H1 (cell line): ENCODE measurements around the gene HABP2. TPM values are rescaled to one million over a fixed set of nuclear protein-coding genes. Genes with fewer than 3 reads are reported as not detected.

Experiments used
- CTCF ChIA-PET: fragments of 300-600 bp; sonication (Branson Sonifier 250); formaldehyde crosslinking; loops from one replicate; lab custom pipeline; 2021; ENCODE audit not compliant: partially characterized antibody; lab: Charles Lee
- POLR2A ChIA-PET: fragments of 300-600 bp; sonication (Branson Sonifier 250); formaldehyde crosslinking; loops from one replicate; lab custom pipeline; 2021; ENCODE audit warnings: inconsistent platforms; ENCODE audit not compliant: partially characterized antibody; lab: Charles Lee
- DNase-seq, 2 experiments: peaks; one replicate each; pipeline versions ENCODE4 v3.0.0 to v3.0.0-alpha.2; 2010 to 2022; ENCODE audit warnings: low spot score in 2 of 2, low read depth in 1 of 2, mixed read lengths in 1 of 2
- FAIRE-seq: peaks from 2 replicates; lab custom pipeline; 2011; peaks lifted over from hg19 to GRCh38; lab: Jason Lieb, UNC
- H2AFZ ChIP-seq: 2 replicates; pipeline ENCODE4 v1.8.1; 2012; ENCODE audit warnings: low read length, inconsistent platforms
- H2AK5ac ChIP-seq: 2 replicates; pipeline ENCODE4 v1.6.1; 2013; ENCODE audit warnings: low read depth, low read length
- H2BK120ac ChIP-seq: replicated peaks from 2 replicates; pipeline ENCODE3; 2013; ENCODE audit warnings: low read depth, low read length, inconsistent platforms
- H2BK12ac ChIP-seq: 2 replicates; pipeline ENCODE4 v1.6.1; 2013; ENCODE audit warnings: low read depth, low read length
- H2BK15ac ChIP-seq: 2 replicates; pipeline ENCODE4 v1.6.1; 2013; ENCODE audit warnings: low read length
- H2BK20ac ChIP-seq: 2 replicates; pipeline ENCODE4 v1.6.1; 2013; ENCODE audit warnings: low read length
- H2BK5ac ChIP-seq: 2 replicates; pipeline ENCODE4 v1.6.1; 2013; ENCODE audit warnings: low read depth, low read length
- H3K14ac ChIP-seq: 2 replicates; pipeline ENCODE4 v1.6.1; 2013; ENCODE audit warnings: inconsistent platforms; ENCODE audit not compliant: insufficient read length
- H3K18ac ChIP-seq: 2 replicates; pipeline ENCODE4 v1.6.1; 2013; ENCODE audit warnings: low read length; ENCODE audit errors: extremely low read depth
- H3K23ac ChIP-seq: 2 replicates; pipeline ENCODE4 v1.6.1; 2013; ENCODE audit warnings: inconsistent platforms; ENCODE audit not compliant: insufficient read length
- H3K23me2 ChIP-seq: 2 replicates; pipeline ENCODE4 v1.6.1; 2013; ENCODE audit warnings: low read depth, low read length
- H3K27ac ChIP-seq: 2 replicates; pipeline ENCODE4 v1.6.1; 2011; ENCODE audit warnings: low read depth, low read length, inconsistent platforms
- H3K27me3 ChIP-seq, 4 experiments: replicated peaks in 1 of 4; 1 replicate in 1 of 4; 2 replicates in 3 of 4; pipeline versions ENCODE4 v1.6.1 to v1.8.1; 2011 to 2013; ENCODE audit warnings: low read length in 3 of 4, mild to moderate bottlenecking in 3 of 4, inconsistent platforms in 2 of 4, mixed read lengths in 2 of 4, moderate library complexity in 1 of 4; ENCODE audit not compliant: control insufficient read depth in 3 of 4, insufficient read depth in 3 of 4; ENCODE audit errors: extremely low read depth in 1 of 4
- H3K36me3 ChIP-seq, 4 experiments: 2 replicates each; pipeline versions ENCODE4 v1.6.1 to v1.8.1; 2011 to 2013; ENCODE audit warnings: mild to moderate bottlenecking in 4 of 4, low read length in 3 of 4, moderate library complexity in 2 of 4, control low read depth in 1 of 4, inconsistent platforms in 1 of 4; ENCODE audit not compliant: insufficient read depth in 4 of 4, control insufficient read depth in 2 of 4
- H3K4ac ChIP-seq: replicated peaks from 2 replicates; pipeline ENCODE3; 2013; ENCODE audit warnings: low read length, low read depth, mixed read lengths, inconsistent platforms; ENCODE audit not compliant: insufficient read length
- H3K4me1 ChIP-seq, 4 experiments: replicated peaks in 1 of 4; 1 replicate in 1 of 4; 2 replicates in 3 of 4; pipeline versions ENCODE4 v1.6.1 to v1.8.1; 2011 to 2013; ENCODE audit warnings: low read length in 3 of 4, inconsistent platforms in 2 of 4, mixed read lengths in 1 of 4; ENCODE audit not compliant: insufficient read depth in 4 of 4, control insufficient read depth in 3 of 4
- H3K4me2 ChIP-seq, 2 experiments: 2 replicates each; pipeline versions ENCODE4 v1.6.1 to v1.8.1; 2011 to 2013; ENCODE audit warnings: low read depth in 2 of 2, low read length in 2 of 2, control low read depth in 1 of 2, inconsistent platforms in 1 of 2, mild to moderate bottlenecking in 1 of 2; ENCODE audit not compliant: insufficient read depth in 1 of 2
- H3K4me3 ChIP-seq, 4 experiments: fragments of 200-600, 300-600 bp in 1 of 4; sonication (generic), shearing (Covaris generic), sonication (Bioruptor Twin) in 1 of 4; 2 replicates each; pipeline versions ENCODE4 v1.5.1 to v1.8.1; 2011 to 2016; ENCODE audit warnings: low read length in 4 of 4, low read depth in 3 of 4, control low read depth in 2 of 4, inconsistent platforms in 2 of 4, mild to moderate bottlenecking in 2 of 4, mixed read lengths in 1 of 4, moderate library complexity in 1 of 4; ENCODE audit not compliant: insufficient read depth in 2 of 4; ENCODE audit errors: extremely low read depth in 1 of 4
- H3K56ac ChIP-seq: replicated peaks from 2 replicates; pipeline ENCODE3; 2013; ENCODE audit warnings: low read depth, mild to moderate bottlenecking, mixed read lengths, low read length, inconsistent platforms; ENCODE audit not compliant: insufficient read length
- H3K79me1 ChIP-seq: 2 replicates; pipeline ENCODE4 v1.6.1; 2013; ENCODE audit warnings: low read depth, low read length, control low read depth
- H3K79me2 ChIP-seq, 2 experiments: 2 replicates each; pipeline versions ENCODE4 v1.6.1 to v1.8.1; 2012 to 2013; ENCODE audit warnings: low read length in 2 of 2, mild to moderate bottlenecking in 2 of 2, inconsistent platforms in 1 of 2; ENCODE audit not compliant: insufficient read depth in 2 of 2, control insufficient read depth in 1 of 2
- H3K9ac ChIP-seq, 4 experiments: replicated peaks in 1 of 4; 1 replicate in 1 of 4; 2 replicates in 3 of 4; pipeline versions ENCODE4 v1.6.1 to v1.8.1; 2011 to 2013; ENCODE audit warnings: low read depth in 3 of 4, low read length in 3 of 4, control low read depth in 2 of 4, mild to moderate bottlenecking in 2 of 4, moderate library complexity in 2 of 4, inconsistent platforms in 1 of 4; ENCODE audit errors: extremely low read depth in 1 of 4
- H3K9me3 ChIP-seq, 2 experiments: 2 replicates each; pipeline versions ENCODE4 v1.6.1 to v1.8.1; 2012 to 2013; ENCODE audit warnings: mild to moderate bottlenecking in 2 of 2, moderate library complexity in 2 of 2, control low read depth in 1 of 2, inconsistent platforms in 1 of 2, low read depth in 1 of 2, low read length in 1 of 2, mixed read lengths in 1 of 2; ENCODE audit not compliant: insufficient read depth in 2 of 2
- H4K20me1 ChIP-seq, 2 experiments: replicated peaks in 1 of 2; 2 replicates each; pipeline versions ENCODE3 to v1.8.1; 2011 to 2013; ENCODE audit warnings: inconsistent platforms in 2 of 2, low read length in 2 of 2, mild to moderate bottlenecking in 1 of 2; ENCODE audit not compliant: insufficient read depth in 2 of 2, control insufficient read depth in 1 of 2
- H4K5ac ChIP-seq: 2 replicates; pipeline ENCODE4 v1.6.1; 2013; ENCODE audit warnings: low read length, low read depth, mixed read lengths, inconsistent platforms; ENCODE audit not compliant: insufficient read length
- H4K8ac ChIP-seq: 2 replicates; pipeline ENCODE4 v1.8.0; 2013; ENCODE audit warnings: mild to moderate bottlenecking, moderate library complexity, low read length, inconsistent platforms; ENCODE audit not compliant: insufficient read depth; ENCODE audit errors: extremely low read depth
- H4K91ac ChIP-seq: replicated peaks from 2 replicates; pipeline ENCODE3; 2013; ENCODE audit warnings: low read length, mixed read lengths, inconsistent platforms; ENCODE audit not compliant: insufficient read length
- ASH2L ChIP-seq: fragments of 200-600, 300-600 bp; sonication (generic); IDR thresholded peaks from one replicate; pipeline ENCODE4 v1.7.1; 2017; ENCODE audit warnings: low read length
- CBX5 ChIP-seq: fragments of 300-800, 300-1000 bp; sonication (generic); IDR thresholded peaks from 2 replicates; pipeline ENCODE4 v1.7.1; 2016; ENCODE audit warnings: antibody characterized with exemption, low read length, low read depth
- CHD1 ChIP-seq: IDR thresholded peaks from 2 replicates; pipeline ENCODE4 v1.6.1; 2012; ENCODE audit warnings: low read depth, low read length, improper control_type of control experiment
- CREB1 ChIP-seq: IDR thresholded peaks from 2 replicates; pipeline ENCODE4 v1.6.1; 2012; ENCODE audit warnings: inconsistent platforms
- E2F6 ChIP-seq: IDR thresholded peaks from 2 replicates; pipeline ENCODE4 v1.6.1; 2012; ENCODE audit warnings: inconsistent platforms
- JUN ChIP-seq: IDR thresholded peaks from 2 replicates; pipeline ENCODE4 v1.6.1; 2011; ENCODE audit warnings: low read depth, mild to moderate bottlenecking, improper control_type of control experiment, low read length
- KDM4A ChIP-seq: IDR thresholded peaks from one replicate; pipeline ENCODE4 v1.7.1; 2012; ENCODE audit warnings: low read depth, mild to moderate bottlenecking, moderate library complexity, low read length, inconsistent platforms; ENCODE audit not compliant: severe bottlenecking
- POLR2AphosphoS5 ChIP-seq: IDR thresholded peaks from 2 replicates; pipeline ENCODE4 v1.6.1; 2011; ENCODE audit warnings: low read depth, low read length
- SP2 ChIP-seq: IDR thresholded peaks from 2 replicates; pipeline ENCODE4 v1.6.1; 2012; ENCODE audit warnings: mild to moderate bottlenecking, low read length, inconsistent platforms
- SRF ChIP-seq: IDR thresholded peaks from 2 replicates; pipeline ENCODE4 v1.6.1; 2011; ENCODE audit warnings: mild to moderate bottlenecking, low read depth, low read length, moderate library complexity
- WGBS, 2 experiments: shearing (Covaris generic) in 1 of 2; methylation state at CpG; one replicate each; pipeline versions ENCODE4 v1.1.6 to v1.1.7; 2013 to 2015; ENCODE audit warnings: low lambda C conversion rate in 2 of 2, mixed read lengths in 2 of 2, inconsistent platforms in 1 of 2, low coverage in 1 of 2, missing lambda C conversion rate in 1 of 2; ENCODE audit not compliant: insufficient replicate concordance in 2 of 2, insufficient coverage in 1 of 2, insufficient read length in 1 of 2; ENCODE audit errors: extremely low coverage in 1 of 2, missing lambda C conversion rate in 1 of 2; 5-methylcytosine and 5-hydroxymethylcytosine counted together
- polyA plus RNA-seq, 7 experiments: library from polyadenylated mRNA; depleted of rRNA in 3 of 7; stranded (reverse) in 5 of 7; unstranded in 2 of 7; fragments of >200 nt in 5 of 7; fragments of 200-250 nt in 2 of 7; gene quantifications; 1 replicate in 5 of 7; 2 replicates in 1 of 7; 4 replicates in 1 of 7; pipeline versions ENCODE4 v1.2.1 to v1.2.3, GENCODE V29; 2011 to 2013; ENCODE audit warnings: missing spikeins in 2 of 7, mixed read lengths in 2 of 7
- total RNA-seq: library from RNA; stranded (reverse); fragmentation: NEBNext Ultra II Directional; extraction: Animal tissue kit (Norgen Biotek cat#: 25700); gene quantifications from 2 replicates; pipeline ENCODE4 v1.2.1, GENCODE V29; 2021

Gene HABP2
- total and polyA plus RNA-seq, 2 of the 8 experiments (the other 6 are each of a cell fraction or from before 2014, with no cell fraction given), result not detected

GRCh38 chr10:113562069-113562468 is 9.2 kb downstream of the HABP2 start:
- Histone ChIP-seq H2BK15ac (no peak overlapping the region), H3K9ac (no peak overlapping the region), H4K5ac (no peak overlapping the region), H3K18ac (no peak overlapping the region), H3K23me2 (no peaks in the 10 kb centered on the region), H3K79me1 (no peaks in the 10 kb centered on the region), H3K14ac (no peak overlapping the region), H2AK5ac (no peak overlapping the region), H3K4ac (no peak overlapping the region), H4K20me1 (peaks cover 8 to 14% of the 10 kb centered on the region in 2 experiments), H4K8ac (no peak overlapping the region), H3K27me3 (peaks cover 53 to 65% (median 58%) of the 10 kb centered on the region in 4 experiments), H2BK120ac (no peak overlapping the region), H3K79me2 (no peaks in the 10 kb centered on the region), H3K4me3 (no peak overlapping the region), H2BK12ac (no peak overlapping the region), H2BK5ac (no peak overlapping the region), H3K27ac (no peak overlapping the region), H2AFZ (no peak overlapping the region), H3K36me3 (no peaks in the 10 kb centered on the region), H2BK20ac (no peak overlapping the region), H4K91ac (no peak overlapping the region), H3K4me1 (peaks cover 2 to 17% (median 15%) of the 10 kb centered on the region in 4 experiments), H3K4me2 (no peak overlapping the region), H3K23ac (no peak overlapping the region), H3K9me3 (no peaks in the 10 kb centered on the region), H3K56ac (no peak overlapping the region)
- DNase-seq (no peak), FAIRE-seq (no peak)
- POLR2A ChIA-PET, result no interaction called here
- CTCF ChIA-PET, result interaction anchor here (0.7 to 8.7 kb wide), 17 partner anchors 11 to 313 kb away, joined by 3 to 57 read pairs (median 6); no protein-coding TSS in a partner anchor
- TF ChIP-seq CREB1, result no peak
- no peak for TF ChIP-seq SRF
- TF ChIP-seq CHD1, result no peak
- no peak for TF ChIP-seq JUN
- TF ChIP-seq ASH2L, result no peak
- TF ChIP-seq E2F6, result no peak
- no peak for TF ChIP-seq CBX5
- no peak for TF ChIP-seq KDM4A
- no peak for TF ChIP-seq SP2
- TF ChIP-seq POLR2AphosphoS5, result no peak
- WGBS, 2 experiments, result 84% methylated on average over 6 of the region's 6 CpGs; no CpG with 5 or more reads in 1 of the 2 experiments
